PC-3 (cell line): Measurements from ENCODE around the gene DCTN3. TPM values are rescaled to one million over a fixed set of nuclear protein-coding genes. Genes with fewer than 3 reads are reported as not detected.

Experiments used
- ATAC-seq: fragments of 200-7000 bp; cut with Tn5 transposase; 2 replicates; pipeline ENCODE4 v1.9.1; 2020; ENCODE audit warnings: mild to moderate bottlenecking, moderate library complexity
- BruUV-seq: library from RNA; stranded (reverse); fragments of 400-500 nt; replicated peaks from 2 replicates; lab custom pipeline; 2021; lab: Mats Ljungman, UMichigan
- CTCF ChIA-PET: fragments of 300-600 bp; sonication (Branson Sonifier 250); formaldehyde crosslinking; loops from one replicate; lab custom pipeline; 2022; ENCODE audit warnings: antibody characterized with exemption; lab: Charles Lee
- POLR2A ChIA-PET: fragments of 300-600 bp; sonication (Branson Sonifier 250); formaldehyde crosslinking; loops from one replicate; lab custom pipeline; 2022; ENCODE audit warnings: antibody characterized with exemption; ENCODE audit not compliant: unreplicated experiment; lab: Charles Lee
- DNase-seq: peaks from one replicate; pipeline ENCODE4 v3.0.0-alpha.2; 2015
- H2AFZ ChIP-seq: fragments of 300-600 bp; sonication (generic); 2 replicates; pipeline ENCODE4 v1.6.0; 2016; ENCODE audit warnings: antibody characterized with exemption, low read length
- H3F3A ChIP-seq: fragments of 300-600 bp; sonication (generic); one replicate; pipeline ENCODE4 v1.6.0; 2017; ENCODE audit warnings: antibody characterized with exemption, low read length, control low read depth, mild to moderate bottlenecking; ENCODE audit not compliant: unreplicated experiment
- H3K27ac ChIP-seq: fragments of 300-600 bp; sonication (generic); 2 replicates; pipeline ENCODE4 v1.5.1; 2016; ENCODE audit warnings: mild to moderate bottlenecking, low read length
- H3K27me3 ChIP-seq: fragments of 300-600 bp; sonication (generic); 2 replicates; pipeline ENCODE4 v1.6.1; 2016; ENCODE audit warnings: low read length, mixed read lengths
- H3K36me3 ChIP-seq: fragments of 300-600 bp; sonication (generic); 2 replicates; pipeline ENCODE4 v1.6.1; 2016; ENCODE audit warnings: low read depth, mixed run types, low read length, mixed read lengths
- H3K4me1 ChIP-seq: fragments of 300-600 bp; sonication (generic); 2 replicates; pipeline ENCODE4 v1.5.1; 2016; ENCODE audit warnings: low read length; ENCODE audit not compliant: insufficient read depth
- H3K4me2 ChIP-seq: fragments of 300-600 bp; sonication (generic); 2 replicates; pipeline ENCODE4 v1.6.0; 2016; ENCODE audit warnings: low read length
- H3K4me3 ChIP-seq: fragments of 300-600 bp; sonication (generic); 2 replicates; pipeline ENCODE4 v1.5.1; 2016; ENCODE audit warnings: mild to moderate bottlenecking, low read length, mixed read lengths
- H3K79me2 ChIP-seq: fragments of 300-600 bp; sonication (generic); 2 replicates; pipeline ENCODE4 v1.6.1; 2017; ENCODE audit warnings: low read length, mixed read lengths
- H3K9ac ChIP-seq: fragments of 300-600 bp; sonication (generic); 2 replicates; pipeline ENCODE4 v1.6.0; 2016; ENCODE audit warnings: mild to moderate bottlenecking, low read length
- H3K9me2 ChIP-seq: fragments of 300-600 bp; sonication (generic); replicated peaks from 2 replicates; pipeline ENCODE4 v1.6.1; 2016; ENCODE audit warnings: mixed run types, low read length, mixed read lengths
- H3K9me3 ChIP-seq: fragments of 300-600 bp; sonication (generic); 2 replicates; pipeline ENCODE4 v1.6.1; 2016; ENCODE audit warnings: low read length, mixed read lengths
- H4K20me1 ChIP-seq: fragments of 300-600 bp; sonication (generic); 2 replicates; pipeline ENCODE4 v1.6.1; 2016; ENCODE audit warnings: low read length, mixed read lengths
- EZH2 ChIP-seq: fragments of 300-600 bp; sonication (generic); IDR thresholded peaks from one replicate; pipeline ENCODE4 v1.6.1; 2017; ENCODE audit warnings: antibody characterized with exemption, mild to moderate bottlenecking, low read length; ENCODE audit not compliant: unreplicated experiment
- EZH2phosphoT487 ChIP-seq: fragments of 300-600 bp; sonication (generic); IDR thresholded peaks from 2 replicates; pipeline ENCODE4 v1.6.1; 2018; ENCODE audit warnings: mild to moderate bottlenecking, antibody characterized with exemption, low read length, borderline replicate concordance
- intact Hi-C: fragments of 100-400 bp; cut with micrococcal nuclease; formaldehyde crosslinking; loops from 2 replicates; pipeline ENCODE4 v1.9.0; 2023
- total RNA-seq: library from RNA; depleted of rRNA; stranded (reverse); fragments of >200 nt; gene quantifications from 2 replicates; pipeline ENCODE4 v1.2.3, GENCODE V29; 2014
- TF ChIP-seq, protein P1 (sequence below): fragments of 300-600 bp; sonication (generic); conservative IDR thresholded peaks from 2 replicates; pipeline ENCODE4 v1.5.1; 2017; ENCODE audit warnings: antibody characterized with exemption, low read depth, mild to moderate bottlenecking, low read length

The DCTN3 gene
- total RNA-seq, 1 experiment from 2014 or later, result 102 TPM

DNA sequence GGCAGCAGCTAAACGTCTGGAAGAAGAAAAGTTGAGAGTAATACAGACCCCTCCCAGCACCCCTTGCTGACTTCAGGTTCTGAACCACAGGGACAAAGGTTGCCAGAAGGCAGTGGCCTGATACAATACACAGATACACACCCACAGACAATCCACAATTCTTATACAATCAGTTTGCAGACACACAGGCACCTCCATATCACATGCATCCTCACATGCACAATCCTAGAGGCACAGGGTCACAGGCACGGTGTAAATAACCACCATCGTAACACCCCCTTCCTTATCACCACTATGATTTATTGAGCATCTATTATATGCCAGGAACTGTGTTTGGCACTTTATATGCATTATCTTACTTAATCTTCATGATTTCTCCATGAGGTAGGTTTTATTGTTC is 39.0 kb downstream of the DCTN3 start:
- H3K4me2 ChIP-seq, result no peak overlapping the region
- no peaks in the 10 kb centered on the region for H3F3A ChIP-seq
- H3K27me3 ChIP-seq, result peaks cover 2% of the 10 kb centered on the region
- ChIA-PET POLR2A (no interaction called here), CTCF (no interaction called here)
- H4K20me1 ChIP-seq, result no peaks in the 10 kb centered on the region
- H3K79me2 ChIP-seq, result no peaks in the 10 kb centered on the region
- no TSS peak for BruUV-seq
- H3K9me3 ChIP-seq, result no peaks in the 10 kb centered on the region
- no peak overlapping the region for H3K27ac ChIP-seq
- intact Hi-C loops, result no loop called here
- H3K4me1 ChIP-seq, result no peaks in the 10 kb centered on the region
- DNase-seq, result no peak
- no peaks in the 10 kb centered on the region for H3K36me3 ChIP-seq
- no peaks in the 10 kb centered on the region for H3K9me2 ChIP-seq
- ATAC-seq, result no peak
- H3K9ac ChIP-seq, result no peak overlapping the region
- H2AFZ ChIP-seq, result no peak overlapping the region
- no peak overlapping the region for H3K4me3 ChIP-seq
- no peak for TF ChIP-seq EZH2
- TF ChIP-seq, protein P1, sequence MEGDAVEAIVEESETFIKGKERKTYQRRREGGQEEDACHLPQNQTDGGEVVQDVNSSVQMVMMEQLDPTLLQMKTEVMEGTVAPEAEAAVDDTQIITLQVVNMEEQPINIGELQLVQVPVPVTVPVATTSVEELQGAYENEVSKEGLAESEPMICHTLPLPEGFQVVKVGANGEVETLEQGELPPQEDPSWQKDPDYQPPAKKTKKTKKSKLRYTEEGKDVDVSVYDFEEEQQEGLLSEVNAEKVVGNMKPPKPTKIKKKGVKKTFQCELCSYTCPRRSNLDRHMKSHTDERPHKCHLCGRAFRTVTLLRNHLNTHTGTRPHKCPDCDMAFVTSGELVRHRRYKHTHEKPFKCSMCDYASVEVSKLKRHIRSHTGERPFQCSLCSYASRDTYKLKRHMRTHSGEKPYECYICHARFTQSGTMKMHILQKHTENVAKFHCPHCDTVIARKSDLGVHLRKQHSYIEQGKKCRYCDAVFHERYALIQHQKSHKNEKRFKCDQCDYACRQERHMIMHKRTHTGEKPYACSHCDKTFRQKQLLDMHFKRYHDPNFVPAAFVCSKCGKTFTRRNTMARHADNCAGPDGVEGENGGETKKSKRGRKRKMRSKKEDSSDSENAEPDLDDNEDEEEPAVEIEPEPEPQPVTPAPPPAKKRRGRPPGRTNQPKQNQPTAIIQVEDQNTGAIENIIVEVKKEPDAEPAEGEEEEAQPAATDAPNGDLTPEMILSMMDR, result no peak
- no peak for TF ChIP-seq EZH2phosphoT487

DNA sequence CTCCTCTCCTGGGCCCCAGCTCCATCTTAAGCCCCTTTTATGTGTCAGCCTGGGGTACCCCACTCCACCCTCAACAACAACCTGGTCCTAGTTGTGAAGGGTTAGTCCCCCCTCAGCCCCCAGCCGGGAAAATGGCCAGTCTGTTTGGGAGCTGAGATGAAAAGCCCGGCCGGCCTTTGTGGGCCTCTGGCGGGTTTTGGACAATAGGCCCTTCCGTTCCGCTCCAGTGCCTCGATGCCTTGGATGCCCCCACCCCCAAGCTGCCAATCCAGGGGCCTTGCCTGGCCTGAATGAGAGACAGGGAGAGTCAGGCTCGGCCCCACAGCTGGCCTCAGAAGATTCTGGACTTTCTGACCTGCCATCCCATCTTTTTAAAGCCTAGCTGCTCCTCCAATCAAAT is 39.9 kb downstream of the DCTN3 start:
- H3K27me3 ChIP-seq, result no peaks in the 10 kb centered on the region; the same call in 1 of the 2 replicates

DNA sequence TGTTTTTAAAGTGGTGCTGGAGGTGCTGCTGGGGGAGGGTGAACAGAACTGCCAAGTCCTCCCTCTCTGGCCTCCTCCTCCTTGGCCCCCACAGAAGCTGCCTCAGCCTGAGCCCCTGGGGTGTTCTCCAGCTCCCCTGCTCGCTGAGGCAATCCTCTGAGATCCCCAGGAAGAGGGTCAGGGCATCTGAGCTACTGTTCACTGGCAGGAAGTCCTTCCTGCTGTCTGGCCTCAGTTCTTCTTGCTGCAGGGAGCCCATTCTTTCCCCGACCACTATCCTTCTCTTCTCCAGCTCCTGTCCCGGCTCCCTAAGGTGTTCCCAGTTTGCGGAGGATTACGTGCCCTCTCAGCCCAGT is 40.5 kb downstream of the DCTN3 start:
- H3K9ac ChIP-seq, result no peak overlapping the region
- POLR2A ChIA-PET, result no interaction called here
- no TSS peak for BruUV-seq
- no peaks in the 10 kb centered on the region for H4K20me1 ChIP-seq
- no peak overlapping the region for H2AFZ ChIP-seq
- DNase-seq (no peak), ATAC-seq (no peak)
- H3K27ac ChIP-seq, result no peak overlapping the region
- CTCF ChIA-PET, result no interaction called here
- no peak overlapping the region for H3K4me2 ChIP-seq
- no peaks in the 10 kb centered on the region for H3K36me3 ChIP-seq
- no peaks in the 10 kb centered on the region for H3K9me2 ChIP-seq
- H3K27me3 ChIP-seq, result no peaks in the 10 kb centered on the region; the same call in 1 of the 2 replicates
- TF ChIP-seq EZH2, result no peak
- TF ChIP-seq, protein P1, result no peak
- intact Hi-C loops, result no loop called here
- H3K9me3 ChIP-seq, result no peaks in the 10 kb centered on the region
- no peaks in the 10 kb centered on the region for H3F3A ChIP-seq
- H3K4me3 ChIP-seq, result no peak overlapping the region
- no peaks in the 10 kb centered on the region for H3K79me2 ChIP-seq
- H3K4me1 ChIP-seq, result no peaks in the 10 kb centered on the region

More for the DNA sequence above, 39.9 kb downstream of the DCTN3 start:
- H3K9me2 ChIP-seq, result no peaks in the 10 kb centered on the region
- H2AFZ ChIP-seq, result no peak overlapping the region
- H3K4me2 ChIP-seq, result no peak overlapping the region
- no peaks in the 10 kb centered on the region for H3K36me3 ChIP-seq
- no peak overlapping the region for H3K27ac ChIP-seq
- no peak for DNase-seq
- ATAC-seq, result no peak
- intact Hi-C loops, result no loop called here
- CTCF ChIA-PET, result no interaction called here
- POLR2A ChIA-PET, result no interaction called here
- no TSS peak for BruUV-seq
- H3F3A ChIP-seq, result no peaks in the 10 kb centered on the region
- no peaks in the 10 kb centered on the region for H3K4me1 ChIP-seq
- H4K20me1 ChIP-seq, result no peaks in the 10 kb centered on the region
- no peaks in the 10 kb centered on the region for H3K79me2 ChIP-seq
- TF ChIP-seq EZH2 (no peak), EZH2phosphoT487 (no peak)
- TF ChIP-seq, protein P1, result no peak
- H3K9me3 ChIP-seq, result no peaks in the 10 kb centered on the region
- no peak overlapping the region for H3K9ac ChIP-seq
- no peak overlapping the region for H3K4me3 ChIP-seq
